Measurements from ENCODE around the gene SERGEF. TPM values are rescaled to one million over a fixed set of nuclear protein-coding genes. Genes with fewer than 3 reads are reported as not detected.

The SERGEF gene
- total RNA-seq, 6 experiments from 2014 or later, result 13.5 to 19.3 (median 17.7) TPM

GRCh38 chr11:17934194-17934593 is 78.7 kb downstream of the SERGEF start:
- DNase-seq, result no peak

GRCh38 chr11:17933708-17934107 is 79.1 kb downstream of the SERGEF start:
- Mint-ChIP-seq H3K9me3 (peaks cover 5% of the 10 kb centered on the region; the same call in 1 of the 2 replicates), H3K36me3 (ENCODE audit: low read depth) (peaks cover 9% of the 10 kb centered on the region), H3K4me3 (no peak overlapping the region), H3K27ac (no peak overlapping the region), H3K4me1 (ENCODE audit: low read depth) (no peaks in the 10 kb centered on the region), H3K27me3 (ENCODE audit: insufficient read depth) (no peaks in the 10 kb centered on the region)
- no peak for TF ChIP-seq CTCF (IDR thresholded peaks at IDR 0.05)
- no peak for DNase-seq

More at GRCh38 chr11:17934194-17934593, 78.7 kb downstream of the SERGEF start:
- Mint-ChIP-seq H3K4me1 (ENCODE audit: low read depth) (no peaks in the 10 kb centered on the region), H3K27me3 (ENCODE audit: insufficient read depth) (no peaks in the 10 kb centered on the region), H3K36me3 (ENCODE audit: low read depth) (peaks cover 9% of the 10 kb centered on the region), H3K4me3 (no peak overlapping the region), H3K27ac (no peak overlapping the region), H3K9me3 (peaks cover 5% of the 10 kb centered on the region; the same call in 1 of the 2 replicates)
- no peak for TF ChIP-seq CTCF (IDR thresholded peaks at IDR 0.05)

- no peak overlapping the region for H3K4me3 Mint-ChIP-seq
- H3K9me3 Mint-ChIP-seq, result peaks cover 5% of the 10 kb centered on the region; the same call in 1 of the 2 replicates
- H3K4me1 Mint-ChIP-seq (ENCODE audit: low read depth), result 0 out of 2 replicates have a peak, but pooled peaks cover 5% of the 10 kb centered on the region
- H3K36me3 Mint-ChIP-seq (ENCODE audit: low read depth), result peaks cover 9% of the 10 kb centered on the region
- H3K27me3 Mint-ChIP-seq (ENCODE audit: insufficient read depth), result no peaks in the 10 kb centered on the region
- no peak overlapping the region for H3K27ac Mint-ChIP-seq
- no peak; the same call in 1 of the 2 replicates for TF ChIP-seq CTCF (IDR thresholded peaks at IDR 0.05)
- DNase-seq, result no peak
Observed at GRCh38 chr11:17932472-17932871, 80.4 kb downstream of the SERGEF start.

GRCh38 chr11:17931595-17931994 is 81.3 kb downstream of the SERGEF start:
- peaks cover 5% of the 10 kb centered on the region; the same call in 1 of the 2 replicates for H3K9me3 Mint-ChIP-seq
- no peak for TF ChIP-seq CTCF (IDR thresholded peaks at IDR 0.05)
- no peak overlapping the region for H3K4me3 Mint-ChIP-seq
- no peak for DNase-seq
- H3K36me3 Mint-ChIP-seq (ENCODE audit: low read depth), result peaks cover 9% of the 10 kb centered on the region
- 0 out of 2 replicates have a peak, but pooled peaks cover 6% of the 10 kb centered on the region for H3K4me1 Mint-ChIP-seq (ENCODE audit: low read depth)
- H3K27me3 Mint-ChIP-seq (ENCODE audit: insufficient read depth), result no peaks in the 10 kb centered on the region
- H3K27ac Mint-ChIP-seq, result no peak overlapping the region

DNA sequence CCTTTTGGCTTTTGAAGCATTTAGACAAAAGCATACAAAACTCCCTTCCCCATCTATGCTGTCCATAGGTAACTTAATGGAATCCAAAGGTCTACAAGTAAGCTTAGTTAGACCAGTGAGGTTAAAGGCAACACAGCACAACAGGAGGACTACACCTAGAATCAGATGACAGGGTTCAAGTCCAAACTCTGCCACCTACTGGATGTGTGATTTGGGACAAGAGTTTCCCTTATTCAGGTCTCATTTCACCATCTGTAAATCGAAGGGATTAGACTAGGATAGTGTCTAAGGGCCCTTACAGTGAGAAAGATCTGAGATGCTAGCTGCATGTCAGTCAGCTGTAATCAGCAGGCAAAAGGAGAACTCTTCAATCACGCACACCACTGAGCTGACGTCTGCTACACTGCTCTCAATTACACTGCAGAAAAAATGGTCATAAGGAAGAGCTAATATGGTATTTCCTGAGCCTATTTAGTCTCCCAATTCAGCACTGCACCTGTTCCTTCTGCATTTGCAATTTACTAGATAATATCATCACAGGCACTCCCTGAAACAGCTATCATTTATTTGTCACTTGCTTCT is 82.2 kb downstream of the SERGEF start:
- Mint-ChIP-seq H3K9me3 (peaks cover 5% of the 10 kb centered on the region; the same call in 1 of the 2 replicates), H3K27ac (no peak overlapping the region), H3K27me3 (ENCODE audit: insufficient read depth) (no peaks in the 10 kb centered on the region), H3K36me3 (ENCODE audit: low read depth) (peaks cover 9% of the 10 kb centered on the region), H3K4me1 (ENCODE audit: low read depth) (0 out of 2 replicates have a peak, but pooled peaks cover 6% of the 10 kb centered on the region), H3K4me3 (no peak overlapping the region)
- no peak for DNase-seq
- peak; percentile 21; the same call in 1 of the 2 replicates for TF ChIP-seq CTCF (IDR thresholded peaks at IDR 0.05)

Measured in HFFc6 (cell line).